NCI-H2227 (cell line): ENCODE measurements around the gene TUBB1.

Experiments used
- DNase-seq: peaks from one replicate; lab custom pipeline; 2025; ENCODE audit not compliant: unreplicated experiment; lab: John Stamatoyannopoulos, UW

TUBB1 gene

GRCh38 chr20:59042151-59042795, 23.0 kb downstream of the TUBB1 start, which contains the start of gene PRELID3B:
PRELID3B (minus strand) TSS chr20:59042786; CDS start chr20:59042730, 56 bp downstream.
- peak; percentile 39 for DNase-seq

GRCh38 chr20:59042796-59043631, 23.8 kb downstream of the TUBB1 start:
- peak; percentile 96 for DNase-seq

- peak; percentile 12 for DNase-seq
These were observed 24.5 kb downstream of the TUBB1 start for GRCh38 chr20:59043698-59044097.

- DNase-seq = no peak
These were observed 25.1 kb downstream of the TUBB1 start for GRCh38 chr20:59044295-59044694.

- no peak for DNase-seq
These were observed 25.6 kb downstream of the TUBB1 start for GRCh38 chr20:59044796-59045195.

- DNase-seq = no peak
These were observed 27.6 kb downstream of the TUBB1 start for GRCh38 chr20:59046862-59047261.

- DNase-seq = no peak
These were observed 28.9 kb downstream of the TUBB1 start for GRCh38 chr20:59047938-59048680.

- DNase-seq = no peak
These were observed 29.4 kb downstream of the TUBB1 start for GRCh38 chr20:59048681-59049030.

- no peak for DNase-seq
These were observed 31.2 kb downstream of the TUBB1 start for GRCh38 chr20:59050437-59050836.

GRCh38 chr20:59051666-59052185, 32.5 kb downstream of the TUBB1 start:
- DNase-seq = no peak

- no peak for DNase-seq
These were observed 36.1 kb downstream of the TUBB1 start for GRCh38 chr20:59055302-59055701.

- DNase-seq = no peak
These were observed 42.9 kb downstream of the TUBB1 start for GRCh38 chr20:59062081-59062480.

GRCh38 chr20:59063358-59064213, 44.4 kb downstream of the TUBB1 start:
- DNase-seq = peak; percentile 70

- peak; percentile 36 for DNase-seq
These were observed 45.0 kb downstream of the TUBB1 start for GRCh38 chr20:59064214-59064722.

- DNase-seq = no peak
These were observed 49.3 kb downstream of the TUBB1 start for GRCh38 chr20:59068534-59068933.

- DNase-seq = no peak
These were observed 49.8 kb downstream of the TUBB1 start for GRCh38 chr20:59069026-59069425.

GRCh38 chr20:59071216-59071615, 52.0 kb downstream of the TUBB1 start:
- no peak for DNase-seq

GRCh38 chr20:59073582-59073981, 54.4 kb downstream of the TUBB1 start:
- DNase-seq = no peak

GRCh38 chr20:59074456-59074855, 55.2 kb downstream of the TUBB1 start:
- DNase-seq = no peak

GRCh38 chr20:59075934-59076508, 56.8 kb downstream of the TUBB1 start:
- no peak for DNase-seq
